Fibroblast of mammary gland (primary cell): ENCODE measurements around the gene CHRNA9.

Experiments used
- DNase-seq: peaks from one replicate; pipeline ENCODE4 v3.0.0-alpha.2; 2010; ENCODE audit warnings: low read depth
- H3K4me3 ChIP-seq: 2 replicates; pipeline ENCODE4 v1.5.1; 2011; ENCODE audit warnings: low read depth, mild to moderate bottlenecking, low read length, moderate library complexity; ENCODE audit not compliant: control insufficient read depth
- CTCF ChIP-seq: conservative IDR thresholded peaks from 2 replicates; pipeline ENCODE4 v1.5.1; 2011; ENCODE audit warnings: low read depth, low read length, inconsistent platforms; ENCODE audit not compliant: control insufficient read depth, insufficient read depth

The CHRNA9 gene

GRCh38 chr4:40317916-40318658 lies 17.0 kb upstream of the CHRNA9 start:
- no peak for TF ChIP-seq CTCF
- DNase-seq = peak; percentile 23
- H3K4me3 ChIP-seq = no peak overlapping the region

- TF ChIP-seq CTCF = no peak
- DNase-seq = peak; percentile 41
- no peak overlapping the region for H3K4me3 ChIP-seq
Observed at GRCh38 chr4:40321574-40322275, 13.4 kb upstream of the CHRNA9 start.

- no peak overlapping the region for H3K4me3 ChIP-seq
- TF ChIP-seq CTCF = no peak
- no peak for DNase-seq
Observed at GRCh38 chr4:40322811-40323210, 12.3 kb upstream of the CHRNA9 start.

GRCh38 chr4:40323866-40324265 lies 11.3 kb upstream of the CHRNA9 start:
- no peak overlapping the region for H3K4me3 ChIP-seq
- no peak for TF ChIP-seq CTCF
- peak; percentile 24 for DNase-seq

GRCh38 chr4:40325406-40326019 lies 9.6 kb upstream of the CHRNA9 start:
- H3K4me3 ChIP-seq = no peak overlapping the region
- DNase-seq = peak; percentile 77
- TF ChIP-seq CTCF = peak; percentile 97

- H3K4me3 ChIP-seq = no peak overlapping the region
- no peak for TF ChIP-seq CTCF
- no peak for DNase-seq
Observed at GRCh38 chr4:40327340-40327739, 7.8 kb upstream of the CHRNA9 start.
